SK-N-DZ (cell line): ENCODE data around the gene RABEP1.

ENCODE experiments used
- DNase-seq: peaks from one replicate; pipeline ENCODE4 v3.0.0-alpha.2; 2015; ENCODE audit warnings: low spot score

The RABEP1 gene

DNA sequence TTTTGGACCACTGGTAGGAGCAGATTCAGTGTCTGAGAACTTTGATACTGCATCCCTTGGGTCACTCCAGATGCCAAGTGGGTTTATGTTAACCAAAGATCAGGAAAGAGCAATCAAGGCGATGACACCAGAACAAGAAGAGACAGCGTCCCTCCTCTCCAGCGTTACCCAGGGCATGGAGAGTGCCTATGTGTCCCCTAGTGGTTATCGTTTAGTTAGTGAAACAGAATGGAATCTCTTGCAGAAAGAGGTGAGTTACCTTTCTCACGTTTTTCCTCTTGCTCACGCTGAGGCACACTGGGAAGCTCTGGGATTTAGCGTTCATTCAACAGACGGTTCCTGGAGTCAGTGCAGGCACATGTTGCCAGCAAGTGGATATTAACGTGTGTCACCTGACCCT is 79.3 kb downstream of the RABEP1 start:
- no peak for DNase-seq

GRCh38 chr17:5362162-5362811 is 80.2 kb downstream of the RABEP1 start:
- DNase-seq, result no peak

DNA sequence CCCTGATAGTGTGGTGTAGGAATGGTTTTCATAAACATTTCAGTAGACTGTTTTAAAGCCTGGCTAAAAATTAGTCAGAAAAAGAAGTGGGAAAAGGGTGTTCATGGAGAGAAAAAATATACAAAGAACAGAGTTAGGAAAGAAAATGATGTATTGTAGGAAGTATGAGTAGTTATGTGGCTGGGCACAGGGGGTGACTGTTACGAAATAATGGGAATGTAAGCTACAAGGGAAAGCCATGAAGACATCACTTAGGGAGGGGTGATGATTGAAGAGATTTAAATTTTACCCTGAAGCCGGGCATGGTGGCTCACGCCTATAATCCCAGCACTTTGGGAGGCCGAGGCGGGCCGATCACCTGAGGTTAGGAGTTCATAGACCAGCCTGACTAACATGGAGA is 82.1 kb downstream of the RABEP1 start:
- no peak for DNase-seq

- DNase-seq, result no peak
These were observed 82.6 kb downstream of the RABEP1 start for GRCh38 chr17:5364696-5365095.

- DNase-seq, result no peak
These were observed 83.7 kb downstream of the RABEP1 start for GRCh38 chr17:5365831-5366230.

- DNase-seq, result no peak
These were observed 88.3 kb downstream of the RABEP1 start for GRCh38 chr17:5370411-5370810.

DNA sequence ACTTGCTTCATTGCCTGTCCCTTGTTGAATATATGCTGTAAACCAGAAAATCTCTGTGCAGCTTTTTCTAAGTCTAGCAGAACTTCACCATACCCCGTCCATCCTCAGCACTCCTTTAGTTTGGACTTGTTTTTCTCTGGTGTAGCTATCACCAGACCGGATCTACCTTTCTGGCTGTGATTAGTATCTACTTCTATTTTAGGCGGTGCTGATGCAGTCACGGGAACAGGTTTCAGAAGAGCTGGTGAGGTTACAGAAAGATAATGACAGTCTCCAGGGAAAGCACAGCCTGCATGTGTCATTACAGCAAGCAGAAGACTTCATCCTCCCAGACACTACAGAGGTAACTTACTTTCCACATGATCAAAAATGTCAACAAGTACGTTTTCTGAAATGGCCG is 91.0 kb downstream of the RABEP1 start:
- DNase-seq, result no peak

DNA sequence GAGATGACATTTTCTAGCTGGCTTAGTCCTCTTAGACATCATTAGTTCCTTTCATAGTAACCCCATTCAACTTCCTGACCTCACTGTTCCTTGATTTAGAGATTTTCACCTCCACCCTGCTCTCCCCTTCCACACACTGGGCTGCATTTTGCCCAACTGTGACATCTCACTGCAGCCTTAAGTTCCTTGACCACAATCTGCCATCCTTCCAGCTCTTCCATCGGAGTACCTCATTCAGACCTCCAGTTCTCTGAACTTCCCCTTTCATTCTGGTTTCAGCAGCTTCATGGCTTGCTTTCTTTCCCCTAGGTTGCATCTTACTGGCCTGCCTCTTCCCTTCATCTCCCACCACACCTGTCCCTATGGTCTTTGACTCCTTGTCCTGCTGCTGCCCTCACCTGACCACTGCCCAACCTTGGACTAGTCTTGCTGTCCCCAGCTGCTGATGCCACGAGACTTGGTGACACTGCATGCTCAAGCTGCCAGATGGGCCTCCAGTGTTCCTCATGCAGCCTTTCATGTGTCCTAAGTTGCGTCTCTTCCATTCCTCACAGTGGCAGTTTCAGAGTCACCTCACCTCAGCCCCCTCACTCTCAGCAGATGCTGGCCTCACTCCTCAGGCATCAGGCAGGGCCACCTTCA is 96.6 kb downstream of the RABEP1 start:
- no peak for DNase-seq

DNA sequence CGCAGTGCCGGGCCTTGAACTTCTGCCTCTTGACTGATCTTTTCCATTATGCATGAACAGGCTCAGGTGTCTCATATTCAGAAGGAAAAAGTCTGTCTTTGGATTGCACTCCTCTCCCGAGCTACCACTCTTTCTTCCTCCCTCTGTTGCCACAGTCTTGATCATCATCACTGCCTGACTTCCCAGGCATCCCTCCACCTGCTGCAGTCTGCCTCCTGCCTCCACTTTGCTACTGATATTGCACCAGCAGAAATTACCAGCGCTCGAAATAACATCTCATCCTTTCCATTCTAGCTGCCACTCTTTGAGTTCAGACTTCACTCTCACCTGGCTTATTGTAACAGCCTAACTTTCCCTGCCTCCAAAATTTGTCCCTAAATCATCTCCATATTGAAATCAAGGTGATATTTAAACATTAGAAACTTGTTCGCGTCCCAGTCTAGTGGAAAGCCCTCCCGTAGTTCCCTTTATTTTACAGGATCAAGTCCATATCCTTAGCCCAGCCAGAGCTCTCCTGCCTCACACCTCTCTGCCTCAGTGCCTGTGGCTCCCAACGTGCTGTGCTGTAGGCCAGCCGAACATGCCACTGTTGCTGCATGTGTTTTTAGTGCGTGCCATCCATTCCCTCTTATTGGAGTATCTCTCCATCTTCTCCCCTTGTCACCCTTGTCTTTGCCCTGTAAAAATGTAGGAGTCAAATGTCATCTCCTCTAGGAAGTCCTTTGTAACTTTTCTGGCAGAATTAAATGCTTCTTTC is 97.4 kb downstream of the RABEP1 start:
- no peak for DNase-seq

- no peak for DNase-seq
These were observed 98.5 kb downstream of the RABEP1 start for GRCh38 chr17:5380491-5381135.

- DNase-seq, result no peak
These were observed 99.5 kb downstream of the RABEP1 start for GRCh38 chr17:5381542-5381941.

DNA sequence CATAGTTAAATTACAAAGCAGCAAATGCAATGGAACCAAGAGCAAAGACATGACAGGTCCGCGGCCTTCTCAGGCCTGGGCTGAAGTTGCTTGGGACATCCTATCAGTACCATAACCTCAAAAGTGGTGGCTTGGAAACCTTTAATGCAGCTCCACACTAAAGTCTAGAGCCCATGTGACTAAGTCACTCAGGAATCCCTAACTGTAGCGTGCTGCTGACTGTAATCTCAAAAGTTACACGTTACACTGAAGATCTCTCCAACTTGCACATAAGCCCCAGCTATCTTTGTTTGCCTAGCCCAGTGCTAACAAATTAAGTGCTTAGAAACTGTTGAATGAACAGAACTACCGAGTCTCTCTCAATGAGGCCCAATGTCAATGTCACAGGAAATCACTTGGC is 109.6 kb downstream of the RABEP1 start:
- no peak for DNase-seq

- no peak for DNase-seq
These were observed 114.5 kb downstream of the RABEP1 start for GRCh38 chr17:5396612-5397011.

DNA sequence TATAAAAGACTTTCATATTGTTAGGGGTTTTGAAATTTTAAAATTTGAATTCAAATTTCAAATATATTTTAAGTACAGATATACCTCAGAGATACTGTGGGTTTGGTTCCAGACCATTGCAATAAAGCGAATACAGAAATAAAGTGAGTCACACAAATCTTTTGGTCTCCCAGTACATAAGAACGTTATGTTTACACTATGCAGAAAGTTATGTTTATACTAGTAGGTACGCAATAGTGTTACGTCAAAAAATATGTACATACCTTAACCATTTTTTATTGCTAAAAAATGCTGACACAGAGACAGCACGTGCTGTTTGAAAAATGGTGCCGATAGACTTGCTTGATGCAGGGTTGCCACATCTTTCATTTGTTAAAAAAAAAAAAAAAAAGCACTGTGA is 117.7 kb downstream of the RABEP1 start:
- no peak for DNase-seq

DNA sequence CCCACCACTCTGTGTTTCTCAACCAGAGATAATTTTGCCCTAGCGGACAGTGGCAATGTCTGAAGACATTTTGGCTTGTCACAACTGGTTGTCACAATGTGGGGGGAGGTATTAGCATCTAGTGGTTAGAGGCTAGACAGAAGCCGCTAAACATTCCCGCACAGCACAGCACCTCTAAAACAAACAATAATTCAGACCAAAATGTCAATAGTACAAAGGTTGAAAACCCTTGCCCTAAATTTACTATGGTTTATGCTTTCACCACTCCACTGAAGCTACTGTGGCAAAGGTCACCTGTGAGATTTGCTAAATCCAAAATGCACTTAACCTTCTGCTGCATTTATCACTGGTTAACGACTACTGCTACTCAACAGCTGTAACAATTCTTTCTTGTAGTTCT is 123.3 kb downstream of the RABEP1 start:
- DNase-seq, result no peak

DNA sequence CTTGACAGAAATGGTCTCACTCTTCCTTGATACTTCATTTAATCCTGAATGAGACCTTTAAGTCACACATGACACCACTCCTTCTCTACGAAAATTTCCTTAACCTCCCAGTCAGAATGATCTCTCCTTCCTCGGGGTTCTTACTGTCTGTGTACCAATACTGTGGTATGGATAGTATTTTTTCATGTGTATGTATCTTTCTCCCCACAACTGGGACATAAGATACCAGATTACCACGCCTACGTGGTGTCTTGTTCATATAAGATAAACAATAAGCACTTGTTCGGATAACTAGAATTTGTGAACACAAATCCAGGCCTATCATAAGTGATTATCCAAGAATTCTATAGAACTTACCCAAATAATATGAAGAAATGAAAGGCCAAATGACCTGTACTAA is 126.1 kb downstream of the RABEP1 start:
- no peak for DNase-seq

DNA sequence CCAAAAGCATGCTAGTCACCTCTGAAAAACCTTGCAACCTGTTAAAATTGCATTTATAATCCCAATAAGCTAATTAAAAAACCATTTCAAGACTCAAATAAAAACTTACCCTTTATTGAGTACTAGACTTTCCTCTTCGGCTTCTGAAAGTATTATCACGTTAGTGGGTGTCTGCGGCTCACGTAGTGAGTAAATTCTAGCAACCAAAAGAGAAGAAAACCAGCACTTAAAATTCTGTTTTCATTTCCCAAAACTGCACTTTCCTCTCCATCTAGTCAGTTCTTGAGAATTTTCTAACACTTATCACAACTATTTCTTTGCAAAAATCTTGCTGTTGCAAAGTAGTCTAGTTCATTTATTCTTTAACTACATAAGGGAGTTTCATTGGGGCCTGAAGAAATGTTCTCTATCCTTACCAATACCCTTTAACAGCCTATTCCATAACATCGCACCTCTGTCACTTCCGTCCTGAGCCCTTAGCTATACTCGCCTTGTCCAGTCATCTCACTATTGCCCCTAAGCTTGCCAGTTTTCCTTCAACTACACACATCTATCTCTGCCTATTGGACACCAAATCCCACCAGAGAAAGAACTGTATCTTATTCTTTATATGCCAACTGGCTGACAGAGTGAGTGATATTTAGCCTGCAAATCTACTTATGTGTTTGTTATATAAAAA is 128.6 kb downstream of the RABEP1 start:
- no peak for DNase-seq

DNA sequence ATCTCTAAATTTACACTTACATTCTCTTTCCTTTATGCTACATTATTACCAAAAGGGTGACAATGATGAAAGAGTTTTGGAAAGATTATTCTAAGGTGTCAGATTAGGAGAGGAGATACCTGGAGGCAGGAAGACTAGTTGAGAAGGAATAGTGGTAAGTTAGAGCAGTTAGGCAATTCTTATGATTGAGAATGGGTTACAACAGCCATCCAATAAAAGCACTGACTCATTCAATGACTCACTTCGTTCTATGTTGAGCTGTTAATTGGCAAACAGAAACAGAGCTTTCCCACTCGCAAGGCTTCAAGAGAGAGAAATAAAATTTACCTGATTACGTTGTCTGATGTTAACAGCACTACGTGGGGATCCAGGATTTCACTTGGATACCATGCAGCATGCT is 131.6 kb downstream of the RABEP1 start:
- no peak for DNase-seq

DNA sequence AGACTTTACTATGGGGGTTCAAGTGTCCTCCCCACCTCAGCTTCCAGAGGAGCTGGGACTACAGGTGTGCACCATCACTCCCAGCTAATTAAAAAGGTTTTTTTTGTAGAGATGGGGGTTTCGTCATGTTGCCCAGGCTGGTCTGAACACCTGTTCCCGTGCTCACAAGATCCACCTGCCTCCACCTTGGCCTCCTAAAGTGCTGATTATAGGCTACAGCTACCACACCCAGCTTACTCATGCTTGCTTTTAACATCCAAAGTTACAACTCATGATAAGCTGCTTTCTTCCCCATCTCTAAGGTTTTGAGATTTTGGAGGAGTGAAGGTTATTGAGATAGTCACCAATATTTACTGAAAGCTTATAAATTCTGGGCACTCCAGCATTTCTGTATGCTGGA is 134.8 kb downstream of the RABEP1 start:
- no peak for DNase-seq

GRCh38 chr17:5418858-5419355 is 136.8 kb downstream of the RABEP1 start:
- DNase-seq, result no peak

- peak; percentile 99 for DNase-seq
These were observed 137.4 kb downstream of the RABEP1 start, which contains the start of gene NUP88 for GRCh38 chr17:5419356-5419958. Gene NUP88 (minus strand): TSS chr17:5419662. CDS start chr17:5419650, 12 bp downstream.
